ENCODE measurements around the gene RASA3.

RASA3 gene

GRCh38 chr13:114015111-114015968, 117.1 kb downstream of the RASA3 start:
- no peak for FAIRE-seq

GRCh38 chr13:114013952-114014629, 118.3 kb downstream of the RASA3 start:
- FAIRE-seq, result no peak

GRCh38 chr13:114013336-114013735, 119.1 kb downstream of the RASA3 start:
- FAIRE-seq, result no peak

- no peak for FAIRE-seq
These were observed 119.5 kb downstream of the RASA3 start for GRCh38 chr13:114012921-114013320.

GRCh38 chr13:114012141-114012540, 120.3 kb downstream of the RASA3 start:
- FAIRE-seq, result no peak

GRCh38 chr13:114011226-114011625, 121.2 kb downstream of the RASA3 start:
- no peak for FAIRE-seq

GRCh38 chr13:114010401-114011101, 121.9 kb downstream of the RASA3 start:
- no peak for FAIRE-seq

- no peak for FAIRE-seq
These were observed 122.6 kb downstream of the RASA3 start for GRCh38 chr13:114009590-114010400.

GRCh38 chr13:114008964-114009589, 123.3 kb downstream of the RASA3 start:
- no peak for FAIRE-seq

- FAIRE-seq, result no peak
These were observed 124.9 kb downstream of the RASA3 start for GRCh38 chr13:114007566-114007965.

GRCh38 chr13:114005206-114005724, 127.2 kb downstream of the RASA3 start:
- FAIRE-seq, result no peak

- no peak for FAIRE-seq
These were observed 127.8 kb downstream of the RASA3 start for GRCh38 chr13:114004420-114005205.

GRCh38 chr13:114002771-114003321, 129.6 kb downstream of the RASA3 start:
- no peak for FAIRE-seq

GRCh38 chr13:114002009-114002544, 130.3 kb downstream of the RASA3 start:
- no peak for FAIRE-seq

GRCh38 chr13:114001331-114002008, 131.0 kb downstream of the RASA3 start:
- no peak for FAIRE-seq

- FAIRE-seq, result no peak
These were observed 132.0 kb downstream of the RASA3 start for GRCh38 chr13:114000151-114001040.

GRCh38 chr13:113999618-113999910, 132.9 kb downstream of the RASA3 start:
- FAIRE-seq, result no peak

- no peak for FAIRE-seq
These were observed 133.4 kb downstream of the RASA3 start for GRCh38 chr13:113998781-113999617.
